Measurements from ENCODE around the gene MST1R. TPM values are rescaled to one million over a fixed set of nuclear protein-coding genes. Genes with fewer than 3 reads are reported as not detected.

MST1R gene
- total and polyA plus RNA-seq, 9 of the 15 experiments (the other 6 are each of a cell fraction or from before 2014, with no cell fraction given): 1.3 to 10.0 (median 3.8) TPM

GRCh38 chr3:49939858-49940666 is 36.4 kb upstream of the MST1R start, which contains the start of gene RBM6 (continued):
- TF ChIP-seq MBD1 (CRISPR knock-in tag; IDR thresholded peaks at IDR 0.05): no peak
- TF ChIP-seq HOXB6 (CRISPR knock-in tag; IDR thresholded peaks at IDR 0.05; ENCODE audit: borderline replicate concordance): no peak
- TF ChIP-seq ZNF232 (CRISPR knock-in tag; IDR thresholded peaks at IDR 0.05): no peak
- TF ChIP-seq SMARCB1 (IDR thresholded peaks at IDR 0.05; ENCODE audit: insufficient read length, low read depth): no peak
- TF ChIP-seq ZNF311 (CRISPR knock-in tag; IDR thresholded peaks at IDR 0.05): no peak
- no peak for TF ChIP-seq ZNF239 (CRISPR knock-in tag; IDR thresholded peaks at IDR 0.05)
- TF ChIP-seq NCOA1 (IDR thresholded peaks at IDR 0.05; ENCODE audit: low read depth): peak; percentile 50; the same call in 1 of the 2 replicates
- TF ChIP-seq XRCC5 (IDR thresholded peaks at IDR 0.05; ENCODE audit: low read depth, low read length): peak; percentile 22; the same call in 1 of the 2 replicates
- TF ChIP-seq ZZZ3 (IDR thresholded peaks at IDR 0.05): no peak
- no peak for TF ChIP-seq ZNF407 (IDR thresholded peaks at IDR 0.05; ENCODE audit: low read depth)
- TF ChIP-seq RREB1 (CRISPR knock-in tag; IDR thresholded peaks at IDR 0.05): no peak
- TF ChIP-seq KLF6 (CRISPR knock-in tag; IDR thresholded peaks at IDR 0.05; ENCODE audit: borderline replicate concordance): no peak
